Measurements from ENCODE around the gene RNF148. TPM values are rescaled to one million over a fixed set of nuclear protein-coding genes. Genes with fewer than 3 reads are reported as not detected.

Gene RNF148
- total RNA-seq, 1 donor from 2014 or later = 1.9 TPM

DNA sequence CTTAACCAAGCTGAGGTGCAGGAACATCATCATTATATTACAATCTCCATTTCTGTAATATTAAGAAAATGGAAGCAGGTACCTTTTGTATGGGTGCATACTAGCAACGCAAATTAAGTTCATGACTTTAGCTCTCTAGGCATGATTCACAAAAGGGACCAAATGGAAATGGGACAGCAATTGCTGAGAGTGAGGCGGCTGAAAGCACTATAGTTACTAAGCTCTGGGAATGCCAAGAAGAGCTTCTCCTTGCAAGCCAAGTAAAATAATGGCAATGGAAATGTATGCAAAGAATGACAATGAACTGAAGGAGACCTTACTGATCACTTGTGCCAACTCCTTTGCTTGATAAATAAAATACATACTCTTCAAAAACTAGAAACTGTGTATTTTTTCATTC is 36.2 kb upstream of the RNF148 start:
- no peak overlapping the region for H3K27ac ChIP-seq
- H3K36me3 ChIP-seq = no peaks in the 10 kb centered on the region
- ATAC-seq (no peak), DNase-seq (no peak)
- TF ChIP-seq, protein P1, sequence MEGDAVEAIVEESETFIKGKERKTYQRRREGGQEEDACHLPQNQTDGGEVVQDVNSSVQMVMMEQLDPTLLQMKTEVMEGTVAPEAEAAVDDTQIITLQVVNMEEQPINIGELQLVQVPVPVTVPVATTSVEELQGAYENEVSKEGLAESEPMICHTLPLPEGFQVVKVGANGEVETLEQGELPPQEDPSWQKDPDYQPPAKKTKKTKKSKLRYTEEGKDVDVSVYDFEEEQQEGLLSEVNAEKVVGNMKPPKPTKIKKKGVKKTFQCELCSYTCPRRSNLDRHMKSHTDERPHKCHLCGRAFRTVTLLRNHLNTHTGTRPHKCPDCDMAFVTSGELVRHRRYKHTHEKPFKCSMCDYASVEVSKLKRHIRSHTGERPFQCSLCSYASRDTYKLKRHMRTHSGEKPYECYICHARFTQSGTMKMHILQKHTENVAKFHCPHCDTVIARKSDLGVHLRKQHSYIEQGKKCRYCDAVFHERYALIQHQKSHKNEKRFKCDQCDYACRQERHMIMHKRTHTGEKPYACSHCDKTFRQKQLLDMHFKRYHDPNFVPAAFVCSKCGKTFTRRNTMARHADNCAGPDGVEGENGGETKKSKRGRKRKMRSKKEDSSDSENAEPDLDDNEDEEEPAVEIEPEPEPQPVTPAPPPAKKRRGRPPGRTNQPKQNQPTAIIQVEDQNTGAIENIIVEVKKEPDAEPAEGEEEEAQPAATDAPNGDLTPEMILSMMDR (IDR thresholded peaks at IDR 0.05) = no peak
- no peaks in the 10 kb centered on the region for H3K27me3 ChIP-seq
- no peaks in the 10 kb centered on the region for H3K4me1 ChIP-seq
- no peak overlapping the region for H3K4me3 ChIP-seq
- H3K9me3 ChIP-seq = no peaks in the 10 kb centered on the region
- intact Hi-C loops (cut with DNase I) = no loop called here

DNA sequence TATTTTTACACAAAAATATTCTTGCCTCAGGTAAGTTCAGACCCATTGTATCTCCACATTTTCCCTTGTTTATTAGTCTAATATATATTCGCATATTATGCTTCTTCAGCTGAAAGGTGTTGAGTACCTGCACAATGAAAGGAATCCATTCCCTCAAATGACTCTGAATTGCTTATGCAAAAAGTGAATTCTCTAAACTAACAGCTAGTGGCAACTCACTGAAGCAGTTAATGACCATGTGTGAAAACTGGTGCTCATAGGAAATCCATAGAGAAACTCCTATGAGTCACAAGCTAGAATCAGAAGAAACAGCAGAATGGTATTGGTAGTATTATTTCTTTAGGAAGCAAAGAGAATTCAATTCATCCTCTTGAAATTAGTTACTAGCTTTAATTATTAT is 33.5 kb upstream of the RNF148 start:
- intact Hi-C loops (cut with DNase I) = no loop called here
- Histone ChIP-seq H3K9me3 (no peaks in the 10 kb centered on the region), H3K4me1 (no peaks in the 10 kb centered on the region), H3K27me3 (no peaks in the 10 kb centered on the region), H3K36me3 (no peaks in the 10 kb centered on the region), H3K4me3 (no peak overlapping the region), H3K27ac (no peak overlapping the region)
- ATAC-seq (no peak), DNase-seq (no peak)
- TF ChIP-seq, protein P1 (IDR thresholded peaks at IDR 0.05) = no peak

DNA sequence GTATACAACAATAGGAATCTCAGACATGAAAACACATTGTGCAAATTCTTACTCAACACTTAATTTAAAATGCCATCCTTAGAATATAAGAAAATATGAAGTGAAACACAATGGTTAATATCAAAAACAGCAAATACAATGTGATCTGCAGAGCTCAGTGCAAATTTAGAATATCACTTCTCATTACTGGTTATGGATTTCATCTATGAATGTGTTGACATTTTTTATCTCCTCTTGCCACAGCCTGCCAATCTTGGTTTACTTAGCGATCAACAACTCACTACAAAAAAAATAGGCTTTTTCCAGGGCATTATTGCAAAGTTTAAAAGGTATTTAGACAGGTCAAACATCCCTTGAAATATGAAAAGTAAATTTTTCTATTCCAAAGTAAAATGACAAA is 25.0 kb upstream of the RNF148 start:
- DNase-seq = no peak
- intact Hi-C loops (cut with DNase I) = no loop called here
- no peaks in the 10 kb centered on the region for H3K36me3 ChIP-seq

DNA sequence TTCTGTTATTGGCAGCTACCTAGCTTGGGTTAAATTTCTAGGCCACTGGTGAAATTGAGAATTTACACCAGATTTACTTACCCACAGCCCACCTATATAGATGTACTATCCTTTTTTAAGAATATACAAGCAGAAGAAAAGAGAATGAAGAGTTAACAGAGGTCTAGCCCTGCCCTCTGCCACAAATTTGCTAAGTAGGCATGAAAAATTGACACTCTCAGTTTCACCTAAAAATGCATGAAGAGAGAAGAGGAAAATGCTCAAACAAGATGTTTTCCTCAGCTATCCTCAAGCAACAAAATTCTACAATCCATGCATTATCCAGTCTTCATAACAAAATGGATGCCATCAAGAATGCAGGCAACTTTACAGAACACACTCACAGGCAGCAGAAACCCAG is 24.6 kb upstream of the RNF148 start:
- no peaks in the 10 kb centered on the region for H3K9me3 ChIP-seq
- intact Hi-C loops (cut with DNase I) = no loop called here
- DNase-seq (no peak), ATAC-seq (no peak)
- TF ChIP-seq, protein P1 (IDR thresholded peaks at IDR 0.05) = no peak
- no peaks in the 10 kb centered on the region for H3K27me3 ChIP-seq
- no peak overlapping the region for H3K27ac ChIP-seq
- H3K4me3 ChIP-seq = no peak overlapping the region
- H3K36me3 ChIP-seq = no peaks in the 10 kb centered on the region
- H3K4me1 ChIP-seq = no peaks in the 10 kb centered on the region

More for the DNA sequence above, 25.0 kb upstream of the RNF148 start:
- H3K9me3 ChIP-seq = no peaks in the 10 kb centered on the region
- no peak overlapping the region for H3K4me3 ChIP-seq
- no peak for ATAC-seq
- no peak overlapping the region for H3K27ac ChIP-seq
- no peaks in the 10 kb centered on the region for H3K4me1 ChIP-seq
- TF ChIP-seq, protein P1 (IDR thresholded peaks at IDR 0.05) = no peak
- H3K27me3 ChIP-seq = no peaks in the 10 kb centered on the region

DNA sequence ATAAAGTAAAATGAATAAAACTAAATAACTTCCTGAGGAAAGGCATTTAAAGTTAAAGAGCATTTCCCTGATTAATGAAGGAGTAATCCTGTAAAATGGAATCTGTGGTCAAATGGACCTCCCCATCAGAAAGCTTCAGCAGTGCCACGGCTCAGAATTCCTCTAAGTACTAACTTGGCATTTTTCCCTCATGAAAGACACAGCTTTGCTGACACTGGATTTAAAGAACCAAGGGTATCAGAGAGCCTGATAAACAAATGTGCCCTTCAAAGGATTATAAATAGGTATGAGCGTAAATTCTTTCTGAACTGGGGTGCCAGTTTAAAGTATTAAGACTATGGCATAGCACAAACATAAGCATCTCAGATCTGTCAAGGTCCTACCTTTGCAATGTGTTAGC is 24.2 kb upstream of the RNF148 start:
- DNase-seq (no peak), ATAC-seq (no peak)
- H3K36me3 ChIP-seq = no peaks in the 10 kb centered on the region
- TF ChIP-seq, protein P1 (IDR thresholded peaks at IDR 0.05) = no peak
- H3K27me3 ChIP-seq = no peaks in the 10 kb centered on the region
- H3K27ac ChIP-seq = no peak overlapping the region
- no peak overlapping the region for H3K4me3 ChIP-seq
- H3K9me3 ChIP-seq = no peaks in the 10 kb centered on the region
- intact Hi-C loops (cut with DNase I) = no loop called here
- no peaks in the 10 kb centered on the region for H3K4me1 ChIP-seq

DNA sequence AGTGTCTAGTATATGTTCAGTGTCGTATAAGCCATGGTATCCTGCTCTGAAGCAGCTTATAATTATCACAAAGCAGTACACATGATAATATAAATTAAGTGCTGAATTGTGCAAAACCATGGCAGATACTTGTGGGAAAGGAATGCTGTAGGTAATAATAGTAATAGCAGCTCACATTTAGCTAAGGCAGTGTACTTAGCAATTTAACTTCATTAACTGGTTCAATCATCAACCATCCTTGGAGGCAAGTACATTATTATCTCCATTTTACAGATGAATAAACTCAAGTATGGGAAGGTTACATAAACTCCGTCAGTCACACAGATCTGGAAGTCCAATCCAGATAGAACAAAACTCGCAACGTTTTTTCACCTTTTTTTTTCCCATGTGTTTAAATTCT is 21.6 kb upstream of the RNF148 start:
- TF ChIP-seq, protein P1 (IDR thresholded peaks at IDR 0.05) = no peak
- no peaks in the 10 kb centered on the region for H3K4me1 ChIP-seq
- H3K4me3 ChIP-seq = no peak overlapping the region
- no peaks in the 10 kb centered on the region for H3K36me3 ChIP-seq
- ATAC-seq (no peak), DNase-seq (no peak)
- no peaks in the 10 kb centered on the region for H3K9me3 ChIP-seq
- no peaks in the 10 kb centered on the region for H3K27me3 ChIP-seq
- no peak overlapping the region for H3K27ac ChIP-seq
- intact Hi-C loops (cut with DNase I) = no loop called here
